ENCODE results near the gene AGBL1.

- TF ChIP-seq, protein P1, sequence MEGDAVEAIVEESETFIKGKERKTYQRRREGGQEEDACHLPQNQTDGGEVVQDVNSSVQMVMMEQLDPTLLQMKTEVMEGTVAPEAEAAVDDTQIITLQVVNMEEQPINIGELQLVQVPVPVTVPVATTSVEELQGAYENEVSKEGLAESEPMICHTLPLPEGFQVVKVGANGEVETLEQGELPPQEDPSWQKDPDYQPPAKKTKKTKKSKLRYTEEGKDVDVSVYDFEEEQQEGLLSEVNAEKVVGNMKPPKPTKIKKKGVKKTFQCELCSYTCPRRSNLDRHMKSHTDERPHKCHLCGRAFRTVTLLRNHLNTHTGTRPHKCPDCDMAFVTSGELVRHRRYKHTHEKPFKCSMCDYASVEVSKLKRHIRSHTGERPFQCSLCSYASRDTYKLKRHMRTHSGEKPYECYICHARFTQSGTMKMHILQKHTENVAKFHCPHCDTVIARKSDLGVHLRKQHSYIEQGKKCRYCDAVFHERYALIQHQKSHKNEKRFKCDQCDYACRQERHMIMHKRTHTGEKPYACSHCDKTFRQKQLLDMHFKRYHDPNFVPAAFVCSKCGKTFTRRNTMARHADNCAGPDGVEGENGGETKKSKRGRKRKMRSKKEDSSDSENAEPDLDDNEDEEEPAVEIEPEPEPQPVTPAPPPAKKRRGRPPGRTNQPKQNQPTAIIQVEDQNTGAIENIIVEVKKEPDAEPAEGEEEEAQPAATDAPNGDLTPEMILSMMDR (IDR thresholded peaks at IDR 0.05), result peak; percentile 41
- no peak for TF ChIP-seq EZH2phosphoT487 (IDR thresholded peaks at IDR 0.05)
Observed at GRCh38 chr15:86935841-86936240, 856.2 kb downstream of the AGBL1 start.

Measured in neural progenitor cell (in vitro differentiated cells).